HUDEP-2 (cell line): ENCODE measurements around the gene CLEC10A.
A peak's percentile ranks its signal among the peaks of the same experiment; 100 is the strongest.

Experiments used
- DNase-seq, 76 experiments: peaks; one replicate each; lab custom pipeline; 2025; ENCODE audit not compliant: unreplicated experiment in 76 of 76; lab: John Stamatoyannopoulos, UW

CLEC10A gene

GRCh38 chr17:7042501-7043181 lies 37.4 kb downstream of the CLEC10A start:
- no peak for DNase-seq

GRCh38 chr17:7041607-7042500 lies 38.2 kb downstream of the CLEC10A start:
- DNase-seq = no peak

DNA sequence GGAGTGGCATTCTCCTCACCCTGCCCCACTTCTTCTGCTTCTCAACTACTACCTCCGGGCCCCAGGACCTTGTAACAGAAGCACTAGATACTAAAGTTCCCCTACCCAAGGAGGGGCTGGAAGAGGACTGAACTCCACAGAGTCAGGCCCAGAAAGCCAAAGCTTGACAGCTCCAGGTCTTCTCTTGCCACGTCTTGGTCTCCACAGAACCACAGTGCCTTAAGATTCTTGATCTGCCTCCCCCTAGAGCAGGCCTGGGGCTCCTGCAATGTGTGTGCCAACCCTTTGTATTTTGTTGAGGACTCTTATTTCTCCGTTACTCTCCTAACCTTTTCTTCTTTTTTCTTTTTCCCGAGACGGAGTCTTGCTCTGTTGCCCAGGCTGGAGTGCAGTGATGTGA lies 40.2 kb downstream of the CLEC10A start:
- no peak for DNase-seq

GRCh38 chr17:7038025-7038862 lies 41.8 kb downstream of the CLEC10A start:
- no peak for DNase-seq

DNA sequence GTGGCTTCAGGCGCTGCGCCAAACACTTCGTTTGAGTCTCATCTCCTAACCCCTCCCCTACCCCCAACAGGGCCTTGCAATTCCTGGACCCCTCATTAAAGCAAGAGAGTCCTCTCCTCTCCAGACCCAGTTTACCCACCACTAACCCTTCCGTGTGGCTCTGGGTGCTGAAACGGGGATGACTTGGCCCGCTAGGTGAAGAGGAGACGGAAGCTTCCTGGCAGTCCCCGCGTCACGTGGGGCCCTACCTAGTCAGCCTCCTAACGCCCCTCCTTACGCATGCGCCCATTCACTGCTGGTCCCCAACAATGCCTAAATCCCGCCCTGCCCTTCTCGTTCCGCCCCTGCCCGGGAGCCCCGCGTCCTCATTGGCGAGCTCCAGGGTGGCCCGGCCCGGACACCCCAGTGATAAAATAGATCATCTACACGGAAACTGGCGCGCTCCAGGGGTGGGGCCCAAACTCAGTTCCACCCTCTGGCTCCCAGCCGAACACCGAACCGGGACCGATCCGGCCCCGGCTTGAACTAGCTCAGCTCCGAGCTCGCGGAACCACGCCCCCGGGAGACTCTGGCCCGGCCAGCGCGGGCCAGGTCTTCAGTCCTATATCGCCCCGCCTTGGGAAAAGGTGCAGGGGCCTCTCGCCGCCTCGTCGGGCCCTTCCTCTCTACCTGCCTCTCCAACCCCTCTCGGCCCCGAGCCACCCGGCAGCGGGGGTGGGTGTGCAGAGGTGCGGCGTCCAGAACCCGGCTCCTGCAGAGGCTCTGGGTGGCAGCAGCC lies 44.3 kb downstream of the CLEC10A start, which contains the start of gene SLC16A13:
TSS of gene SLC16A13 (plus strand) at position 425 of the 778 bp plus-strand sequence. CDS start 368 bp downstream, outside the sequence.
- DNase-seq = peak; percentile 65 to 99 (median 97)

- DNase-seq = peak in 7 of 76 experiments; percentile 33 to 64 (median 49)
Observed at GRCh38 chr17:7034955-7035590, 45.0 kb downstream of the CLEC10A start.

DNA sequence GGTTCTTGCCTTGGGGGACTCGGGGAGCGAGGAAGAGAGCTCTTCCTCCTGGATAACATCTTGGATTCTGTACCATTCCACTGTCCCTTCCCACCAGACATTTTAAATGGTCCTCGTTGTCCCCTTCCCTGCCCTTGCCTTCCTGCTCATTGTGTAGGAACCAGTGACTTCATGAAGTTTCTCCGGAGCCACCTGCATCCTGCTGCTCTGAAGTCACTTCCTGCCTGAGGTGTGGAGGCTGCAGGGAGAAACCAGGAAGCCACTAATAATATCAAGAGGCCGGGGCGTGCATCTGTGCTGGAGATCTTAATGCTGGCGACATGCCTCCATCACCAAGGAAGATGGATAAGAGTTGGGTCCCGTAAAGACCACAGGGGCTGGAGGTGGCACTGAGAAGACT lies 50.4 kb downstream of the CLEC10A start:
- DNase-seq = no peak

DNA sequence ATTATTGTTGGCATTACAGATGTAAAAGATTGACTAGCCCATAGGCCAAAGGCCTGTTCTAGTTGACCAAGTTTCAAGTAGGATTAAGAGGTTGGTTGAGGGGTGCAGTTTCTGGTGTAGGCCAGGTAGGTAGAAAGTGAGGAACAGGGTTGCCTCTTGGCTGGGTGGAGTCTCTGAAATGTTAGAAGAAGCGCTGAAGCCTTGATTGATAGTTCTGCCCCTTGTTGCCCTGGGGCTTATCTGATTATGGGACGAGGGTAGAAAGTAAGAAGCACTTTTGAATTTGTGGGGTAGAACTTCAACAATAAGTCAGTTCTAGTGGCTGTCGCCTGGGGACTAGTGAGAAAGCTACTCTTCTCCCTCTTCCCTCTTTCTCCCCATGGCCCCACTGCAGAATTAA lies 51.0 kb downstream of the CLEC10A start:
- no peak for DNase-seq

DNA sequence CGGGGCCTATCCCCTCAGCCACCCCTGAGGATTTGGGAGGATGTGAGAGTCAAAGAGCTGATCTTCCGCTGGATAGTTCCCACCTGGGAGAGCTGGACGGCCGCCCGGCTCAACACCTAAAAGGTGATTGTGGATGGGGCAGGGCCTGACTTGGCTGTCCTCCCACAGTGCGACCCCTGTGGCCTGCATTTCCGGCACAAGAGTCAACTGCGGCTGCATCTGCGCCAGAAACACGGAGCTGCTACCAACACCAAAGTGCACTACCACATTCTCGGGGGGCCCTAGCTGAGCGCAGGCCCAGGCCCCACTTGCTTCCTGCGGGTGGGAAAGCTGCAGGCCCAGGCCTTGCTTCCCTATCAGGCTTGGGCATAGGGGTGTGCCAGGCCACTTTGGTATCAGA lies 52.7 kb downstream of the CLEC10A start:
- DNase-seq = no peak

GRCh38 chr17:7026471-7027115 lies 53.5 kb downstream of the CLEC10A start:
- no peak for DNase-seq

GRCh38 chr17:7025245-7025644 lies 54.8 kb downstream of the CLEC10A start:
- no peak for DNase-seq
